OCI-LY1 (cell line): ENCODE data around the gene TERB2.

Experiments used
- H2AFZ ChIP-seq: fragments of 200-600 bp; sonication (generic), shearing (Covaris generic); 2 replicates; pipeline ENCODE4 v1.6.0; 2014; ENCODE audit warnings: antibody characterized with exemption, mild to moderate bottlenecking, low read length
- H3F3A ChIP-seq: fragments of 200-600 bp; sonication (generic), shearing (Covaris generic); 2 replicates; pipeline ENCODE4 v1.6.0; 2014; ENCODE audit warnings: mild to moderate bottlenecking, antibody characterized with exemption, low read length, moderate library complexity; ENCODE audit not compliant: insufficient read depth
- H3K27ac ChIP-seq: fragments of 200-600 bp; sonication (generic); 2 replicates; pipeline ENCODE4 v1.5.1; 2014; ENCODE audit warnings: low read length, mixed run types, mild to moderate bottlenecking, low read depth; ENCODE audit not compliant: poor library complexity, severe bottlenecking
- H3K27me3 ChIP-seq: fragments of 200-600 bp; sonication (generic); 2 replicates; pipeline ENCODE4 v1.6.0; 2014; ENCODE audit warnings: antibody characterized with exemption, mild to moderate bottlenecking, low read length, moderate library complexity; ENCODE audit not compliant: insufficient read depth
- H3K36me3 ChIP-seq: fragments of 200-600 bp; sonication (generic); 2 replicates; pipeline ENCODE4 v1.6.1; 2014; ENCODE audit warnings: mild to moderate bottlenecking, antibody characterized with exemption, low read length, moderate library complexity, mixed read lengths; ENCODE audit not compliant: insufficient read depth
- H3K4me1 ChIP-seq: fragments of 200-600 bp; sonication (generic); 2 replicates; pipeline ENCODE4 v1.5.1; 2014; ENCODE audit warnings: mild to moderate bottlenecking, low read length, moderate library complexity; ENCODE audit not compliant: insufficient read depth, severe bottlenecking
- H3K4me2 ChIP-seq: fragments of 200-600 bp; sonication (generic), shearing (Covaris generic); 2 replicates; pipeline ENCODE4 v1.6.1; 2014; ENCODE audit warnings: low read length
- H3K4me3 ChIP-seq: fragments of 200-600 bp; sonication (generic); 2 replicates; pipeline ENCODE4 v1.5.1; 2014; ENCODE audit warnings: low read length, low read depth, mild to moderate bottlenecking, mixed read lengths; ENCODE audit not compliant: poor library complexity, severe bottlenecking
- H3K79me2 ChIP-seq: fragments of 200-600 bp; shearing (Covaris generic); 2 replicates; pipeline ENCODE4 v1.6.1; 2016; ENCODE audit warnings: mixed run types, low read length, mixed read lengths; ENCODE audit not compliant: insufficient read depth
- H3K9ac ChIP-seq: fragments of 200-600 bp; sonication (generic), shearing (Covaris generic); 2 replicates; pipeline ENCODE4 v1.6.1; 2014; ENCODE audit warnings: mild to moderate bottlenecking, low read length, mixed read lengths
- H3K9me2 ChIP-seq: fragments of 200-600 bp; sonication (generic), shearing (Covaris generic); 2 replicates; pipeline ENCODE4 v1.6.1; 2014; ENCODE audit warnings: low read depth, mild to moderate bottlenecking, low read length, mixed read lengths
- H3K9me3 ChIP-seq: fragments of 200-600 bp; shearing (Covaris generic); 2 replicates; pipeline ENCODE4 v1.6.1; 2014; ENCODE audit warnings: low read length, mixed read lengths
- H4K20me1 ChIP-seq: fragments of 200-600 bp; sonication (generic), shearing (Covaris generic); 2 replicates; pipeline ENCODE4 v1.6.0; 2016; ENCODE audit warnings: mild to moderate bottlenecking, low read length; ENCODE audit not compliant: insufficient read depth
- EZH2 ChIP-seq: fragments of 200-600 bp; sonication (generic), shearing (Covaris generic); IDR thresholded peaks from 2 replicates; pipeline ENCODE4 v1.8.0; 2017; ENCODE audit warnings: borderline replicate concordance, mixed run types, mild to moderate bottlenecking, antibody characterized with exemption, low read length, moderate library complexity, mixed read lengths
- TF ChIP-seq, protein P1 (sequence below): fragments of 200-600 bp; sonication (generic), shearing (Covaris generic); IDR thresholded peaks from 2 replicates; pipeline ENCODE4 v1.5.1; 2017; ENCODE audit warnings: mild to moderate bottlenecking, antibody characterized with exemption, low read length, moderate library complexity, mixed read lengths

Gene TERB2

DNA sequence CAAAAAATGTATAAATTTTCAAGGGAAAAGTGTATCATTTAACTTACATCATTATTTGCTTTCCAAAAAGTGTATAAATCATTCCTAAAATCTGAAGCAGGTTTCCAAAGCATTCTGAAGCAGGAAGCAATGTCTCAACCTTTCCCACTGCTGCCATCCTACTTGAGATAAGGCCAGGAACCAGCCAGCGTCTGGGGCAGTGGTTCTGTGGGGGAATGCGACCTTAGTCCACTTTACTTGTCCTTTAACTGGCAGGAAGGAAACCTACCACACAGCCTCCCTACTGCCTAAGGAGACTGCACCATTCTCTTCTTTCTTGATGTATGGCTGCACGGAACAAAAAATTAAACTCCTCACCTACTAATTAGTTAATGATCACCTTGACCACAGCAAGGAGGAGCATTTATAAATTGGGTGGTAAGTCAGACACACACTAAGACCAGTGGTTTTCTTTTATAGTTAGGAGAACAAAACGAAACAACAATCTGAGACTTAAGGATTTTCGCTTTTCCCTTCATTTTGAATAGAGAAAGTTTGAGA lies 70.2 kb downstream of the TERB2 start:
- Histone ChIP-seq H3K79me2 (no peaks in the 10 kb centered on the region), H3K4me1 (peaks cover 42% of the 10 kb centered on the region), H3K36me3 (peaks cover 46% of the 10 kb centered on the region), H3K9ac (no peak overlapping the region), H3F3A (no peaks in the 10 kb centered on the region; the same call in 1 of the 2 replicates), H3K9me3 (peaks cover 15% of the 10 kb centered on the region), H3K4me2 (no peak overlapping the region), H3K27me3 (no peaks in the 10 kb centered on the region), H3K27ac (no peak overlapping the region), H3K4me3 (no peak overlapping the region), H2AFZ (no peak overlapping the region), H4K20me1 (no peaks in the 10 kb centered on the region), H3K9me2 (no peaks in the 10 kb centered on the region)
- TF ChIP-seq, protein P1, sequence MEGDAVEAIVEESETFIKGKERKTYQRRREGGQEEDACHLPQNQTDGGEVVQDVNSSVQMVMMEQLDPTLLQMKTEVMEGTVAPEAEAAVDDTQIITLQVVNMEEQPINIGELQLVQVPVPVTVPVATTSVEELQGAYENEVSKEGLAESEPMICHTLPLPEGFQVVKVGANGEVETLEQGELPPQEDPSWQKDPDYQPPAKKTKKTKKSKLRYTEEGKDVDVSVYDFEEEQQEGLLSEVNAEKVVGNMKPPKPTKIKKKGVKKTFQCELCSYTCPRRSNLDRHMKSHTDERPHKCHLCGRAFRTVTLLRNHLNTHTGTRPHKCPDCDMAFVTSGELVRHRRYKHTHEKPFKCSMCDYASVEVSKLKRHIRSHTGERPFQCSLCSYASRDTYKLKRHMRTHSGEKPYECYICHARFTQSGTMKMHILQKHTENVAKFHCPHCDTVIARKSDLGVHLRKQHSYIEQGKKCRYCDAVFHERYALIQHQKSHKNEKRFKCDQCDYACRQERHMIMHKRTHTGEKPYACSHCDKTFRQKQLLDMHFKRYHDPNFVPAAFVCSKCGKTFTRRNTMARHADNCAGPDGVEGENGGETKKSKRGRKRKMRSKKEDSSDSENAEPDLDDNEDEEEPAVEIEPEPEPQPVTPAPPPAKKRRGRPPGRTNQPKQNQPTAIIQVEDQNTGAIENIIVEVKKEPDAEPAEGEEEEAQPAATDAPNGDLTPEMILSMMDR = no peak
- TF ChIP-seq EZH2 = no peak

DNA sequence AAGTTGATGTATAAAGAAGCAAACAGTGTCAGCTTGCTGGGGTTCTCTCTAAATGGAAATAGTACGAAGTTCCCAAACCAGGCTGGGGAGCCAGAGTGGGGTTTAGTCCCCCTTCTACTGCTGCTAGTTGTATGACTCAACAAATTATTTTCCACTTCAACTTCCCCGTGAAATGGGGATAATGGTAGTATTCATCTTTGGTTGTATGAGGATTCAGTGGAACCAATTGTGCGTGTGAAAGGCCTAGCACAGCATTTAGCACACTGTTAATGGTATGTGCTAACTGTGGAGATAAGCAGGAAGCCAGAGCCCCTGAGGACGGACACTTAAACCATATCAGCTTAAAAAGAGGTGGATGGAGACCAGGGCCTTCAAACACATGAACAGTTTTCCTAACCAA lies 70.7 kb downstream of the TERB2 start:
- Histone ChIP-seq H3K36me3 (peaks cover 46% of the 10 kb centered on the region), H3K79me2 (no peaks in the 10 kb centered on the region), H3K9ac (no peak overlapping the region), H2AFZ (no peak overlapping the region), H3F3A (no peaks in the 10 kb centered on the region; the same call in 1 of the 2 replicates), H3K9me3 (peaks cover 15% of the 10 kb centered on the region), H3K27ac (no peak overlapping the region), H3K27me3 (no peaks in the 10 kb centered on the region), H3K9me2 (no peaks in the 10 kb centered on the region), H3K4me1 (peaks cover 41% of the 10 kb centered on the region), H3K4me3 (no peak overlapping the region), H3K4me2 (no peak overlapping the region), H4K20me1 (no peaks in the 10 kb centered on the region)
- TF ChIP-seq, protein P1 = no peak
- no peak for TF ChIP-seq EZH2
